GM13976 (cell line): Measurements from ENCODE around the gene CATSPER2.
"Not testable (repeated sequence)": the region's sequence is repeated elsewhere in the genome, so short reads cannot be mapped to it uniquely, and the experiment has no call there.

Experiments
- DNase-seq: peaks from one replicate; pipeline ENCODE4 v3.0.0; 2012; ENCODE audit warnings: low spot score
- in situ Hi-C: fragments of 300-500 bp; cut with MboI; formaldehyde crosslinking; loops from one replicate; pipeline ENCODE4 v1.12.0; 2022; ENCODE audit warnings: low sequenced_read_pairs, mixed read lengths, inconsistent platforms; ENCODE audit not compliant: unreplicated experiment
- TF ChIP-seq, protein P1 (sequence below): IDR thresholded peaks from 2 replicates; pipeline ENCODE4 v1.5.1; 2012; ENCODE audit warnings: borderline replicate concordance, mild to moderate bottlenecking; ENCODE audit not compliant: insufficient read depth; ENCODE audit errors: extremely low read depth, missing control alignments, control extremely low read depth

Gene CATSPER2

DNA sequence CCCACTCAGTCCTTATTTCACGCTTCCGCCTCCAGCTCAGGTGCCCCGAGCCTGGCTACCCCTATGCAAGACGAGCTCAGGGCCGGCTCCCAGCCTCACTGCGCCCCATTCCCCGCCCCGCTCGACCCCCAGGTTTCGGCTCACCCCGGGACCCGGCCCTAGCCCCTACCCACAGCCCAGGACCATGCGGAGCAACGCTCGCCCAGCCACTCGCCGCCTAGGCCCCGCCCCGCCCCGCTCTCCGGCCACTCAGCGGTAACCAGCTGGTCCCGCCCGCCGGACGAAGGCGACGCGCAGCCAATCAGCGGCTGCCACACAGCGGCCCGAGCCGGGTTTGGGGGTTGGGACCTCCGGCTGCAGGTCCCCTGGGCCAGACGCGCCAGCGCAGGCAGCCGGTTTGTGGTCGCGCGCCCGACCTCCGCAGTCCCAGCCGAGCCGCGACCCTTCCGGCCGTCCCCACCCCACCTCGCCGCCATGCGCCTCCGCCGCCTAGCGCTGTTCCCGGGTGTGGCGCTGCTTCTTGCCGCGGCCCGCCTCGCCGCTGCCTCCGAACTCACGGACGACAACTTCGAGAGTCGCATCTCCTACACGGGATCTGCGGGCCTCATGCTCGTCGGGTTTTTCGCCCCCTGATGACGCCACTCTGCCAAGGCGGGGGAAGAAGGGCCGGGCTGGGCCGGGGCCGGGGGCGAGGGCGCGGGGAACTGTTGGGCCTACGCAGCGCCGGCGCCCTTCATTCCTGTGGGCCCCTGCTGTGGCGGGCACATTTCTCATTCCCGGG is at the start of gene CATSPER2:
Gene CATSPER2, minus strand, starts transcription at position 196 of the 781 bp plus-strand sequence. CDS start 783 bp downstream, outside the sequence.
- no peak for DNase-seq
- TF ChIP-seq, protein P1, sequence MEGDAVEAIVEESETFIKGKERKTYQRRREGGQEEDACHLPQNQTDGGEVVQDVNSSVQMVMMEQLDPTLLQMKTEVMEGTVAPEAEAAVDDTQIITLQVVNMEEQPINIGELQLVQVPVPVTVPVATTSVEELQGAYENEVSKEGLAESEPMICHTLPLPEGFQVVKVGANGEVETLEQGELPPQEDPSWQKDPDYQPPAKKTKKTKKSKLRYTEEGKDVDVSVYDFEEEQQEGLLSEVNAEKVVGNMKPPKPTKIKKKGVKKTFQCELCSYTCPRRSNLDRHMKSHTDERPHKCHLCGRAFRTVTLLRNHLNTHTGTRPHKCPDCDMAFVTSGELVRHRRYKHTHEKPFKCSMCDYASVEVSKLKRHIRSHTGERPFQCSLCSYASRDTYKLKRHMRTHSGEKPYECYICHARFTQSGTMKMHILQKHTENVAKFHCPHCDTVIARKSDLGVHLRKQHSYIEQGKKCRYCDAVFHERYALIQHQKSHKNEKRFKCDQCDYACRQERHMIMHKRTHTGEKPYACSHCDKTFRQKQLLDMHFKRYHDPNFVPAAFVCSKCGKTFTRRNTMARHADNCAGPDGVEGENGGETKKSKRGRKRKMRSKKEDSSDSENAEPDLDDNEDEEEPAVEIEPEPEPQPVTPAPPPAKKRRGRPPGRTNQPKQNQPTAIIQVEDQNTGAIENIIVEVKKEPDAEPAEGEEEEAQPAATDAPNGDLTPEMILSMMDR = no peak
- in situ Hi-C loops = no loop called here

DNA sequence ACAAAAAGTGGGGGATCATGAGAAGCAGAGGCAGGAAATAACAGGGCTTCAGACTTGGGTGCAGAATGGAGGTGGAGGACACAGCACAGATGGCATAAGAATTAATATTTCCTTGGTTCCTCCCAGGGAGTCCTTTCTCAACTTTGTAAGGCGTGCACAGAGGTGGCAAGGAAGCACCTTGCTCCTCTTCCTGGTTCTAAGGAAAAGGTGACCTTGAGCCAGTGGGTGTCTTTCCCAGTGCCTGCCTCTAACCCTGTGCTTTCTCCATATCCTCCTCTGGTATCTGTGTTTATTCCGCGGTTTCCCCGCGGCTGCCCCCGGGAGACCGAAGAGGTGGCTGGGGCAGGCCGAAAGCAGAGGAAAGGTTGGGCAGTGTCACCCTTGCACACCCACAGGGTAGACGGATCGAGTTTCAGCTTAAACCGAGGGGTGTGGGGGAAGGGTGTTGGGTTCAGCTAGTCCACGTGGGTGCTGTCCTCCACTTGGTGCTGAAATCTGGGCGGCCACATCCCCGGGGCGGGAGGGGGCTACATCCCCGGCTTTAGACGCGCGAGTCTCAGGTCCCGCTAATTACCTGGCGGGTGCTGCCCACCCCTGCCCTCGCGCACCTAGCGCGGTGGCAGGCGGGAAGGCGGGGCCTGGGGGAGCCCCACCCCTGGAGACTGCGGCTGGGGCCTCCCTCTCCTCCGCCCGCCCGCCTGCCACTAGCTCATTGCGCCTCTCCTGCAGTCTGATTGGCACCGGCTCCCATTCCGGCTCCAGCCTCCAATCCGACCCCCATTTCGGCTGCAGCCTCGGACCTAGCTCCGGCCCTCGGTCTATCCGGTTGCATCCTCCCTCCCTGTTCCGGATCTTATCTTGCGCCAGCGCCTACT is 44.7 kb upstream of the CATSPER2 start, which contains the start of gene CKMT1A:
Gene CKMT1A, plus strand, starts transcription at position 712 of the 875 bp plus-strand sequence. CDS start 192 bp downstream, outside the sequence.
- in situ Hi-C loops, DNase-seq: not testable (repeated sequence)

DNA sequence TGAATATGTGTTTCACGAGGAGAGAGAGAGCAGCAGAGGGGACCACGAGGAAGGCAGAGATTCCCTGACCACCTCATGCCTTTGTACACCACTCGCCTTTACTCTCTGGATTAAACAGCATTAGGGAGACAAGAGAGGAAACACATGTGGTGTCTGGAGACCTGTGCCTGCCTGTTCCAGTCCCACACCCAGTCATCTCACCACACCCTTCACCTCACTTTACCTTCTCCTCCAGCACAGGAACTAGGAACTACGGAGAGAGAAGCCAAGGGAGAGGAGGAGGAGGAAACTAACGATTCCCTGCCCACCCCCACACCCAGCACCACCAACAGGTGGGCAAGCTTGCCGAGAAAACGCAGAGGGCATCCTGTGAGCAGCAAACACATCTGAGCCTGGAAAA is 44.0 kb upstream of the CATSPER2 start:
- DNase-seq, in situ Hi-C loops: not testable (repeated sequence)

DNA sequence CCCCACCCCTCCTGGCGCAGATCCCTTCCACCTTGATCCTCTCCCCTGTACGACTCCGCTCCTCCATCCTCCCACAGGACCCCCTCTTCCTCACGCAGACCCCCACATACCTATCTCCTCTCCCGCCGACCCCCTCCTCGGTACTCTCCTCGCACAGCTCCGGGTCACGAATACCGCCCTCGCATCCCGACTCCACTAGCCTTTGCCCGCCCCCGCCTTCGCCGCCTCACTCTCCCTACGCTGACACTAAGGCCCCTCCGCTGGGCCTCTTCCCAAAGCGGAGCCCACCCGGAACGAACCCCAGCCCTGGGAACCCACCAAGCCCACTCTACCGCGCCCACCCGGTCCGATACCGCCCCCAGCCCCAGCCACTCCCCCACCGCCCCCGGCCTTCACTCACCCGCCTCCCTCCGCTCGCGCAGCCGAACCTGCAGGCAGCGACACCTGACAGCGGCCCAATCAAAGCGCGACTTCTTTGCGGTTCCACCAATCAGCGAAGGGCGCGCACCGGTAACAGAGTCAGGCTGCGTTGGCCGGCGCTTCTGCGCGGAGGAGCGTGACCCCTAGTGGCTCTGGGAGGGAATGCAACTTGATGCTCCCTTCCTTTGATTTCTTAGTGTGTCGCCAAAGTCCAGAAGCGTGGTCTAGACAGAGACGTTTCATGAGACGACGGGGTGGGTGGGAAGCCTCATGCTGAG is 41.1 kb upstream of the CATSPER2 start:
- DNase-seq, in situ Hi-C loops: not testable (repeated sequence)

DNA sequence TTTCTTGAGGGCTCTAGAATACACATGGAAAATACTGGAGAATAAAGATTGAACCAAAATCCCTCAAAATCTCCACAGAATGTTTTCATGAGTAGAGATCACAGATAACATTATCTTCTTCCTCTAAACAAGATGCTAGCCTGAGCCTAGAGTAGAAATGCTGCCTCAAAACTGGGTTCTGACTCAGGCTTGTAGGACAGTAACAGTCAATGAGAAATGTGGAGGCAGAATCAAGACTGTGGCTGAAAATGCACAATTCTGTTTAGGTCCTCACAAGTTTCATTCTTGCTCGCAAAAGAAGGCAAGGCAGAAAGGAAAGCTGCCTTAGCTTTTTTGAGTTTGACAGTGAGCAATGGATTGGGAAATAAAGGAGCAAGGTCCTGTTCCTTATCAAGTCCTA is 25.5 kb upstream of the CATSPER2 start:
- DNase-seq, in situ Hi-C loops: not testable (repeated sequence)

DNA sequence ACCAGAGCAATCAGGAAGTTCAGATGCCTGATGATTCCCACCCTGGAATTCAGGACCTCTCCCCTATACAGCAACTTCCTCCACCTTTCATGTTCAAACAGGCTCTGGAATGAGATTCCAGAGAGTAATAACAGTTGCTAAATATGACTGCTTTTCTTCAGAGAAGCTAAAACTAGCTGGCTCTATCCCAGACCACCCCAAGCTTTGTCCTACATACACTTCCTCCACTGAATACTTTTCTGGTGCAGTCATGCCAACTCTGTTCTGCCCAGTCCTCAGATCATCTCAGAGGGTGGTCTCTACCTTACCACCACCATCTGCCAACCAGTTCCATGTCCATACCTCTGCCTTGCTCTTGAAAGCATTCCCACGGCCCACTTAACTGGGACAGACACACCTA is 17.5 kb upstream of the CATSPER2 start:
- DNase-seq, in situ Hi-C loops: not testable (repeated sequence)

DNA sequence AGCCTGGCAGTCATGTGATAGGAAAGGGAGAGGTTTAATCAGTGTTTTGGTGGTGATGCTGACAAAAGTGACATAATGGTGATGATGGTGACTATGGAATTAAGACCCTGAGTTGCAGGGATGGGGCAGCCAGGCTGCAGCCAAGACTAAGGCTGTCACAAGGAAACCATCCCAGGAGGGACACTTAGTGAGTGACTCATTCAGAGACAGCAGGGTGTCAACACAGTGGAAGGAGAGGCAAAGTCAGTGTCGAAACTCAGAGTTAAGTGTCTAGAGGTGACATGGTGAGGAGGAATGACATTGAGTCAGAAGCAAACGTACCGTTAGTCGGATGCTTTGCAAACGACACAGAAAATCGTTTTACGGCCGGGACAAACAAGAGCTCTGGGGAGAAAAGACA is 14.7 kb upstream of the CATSPER2 start:
- DNase-seq, in situ Hi-C loops: not testable (repeated sequence)

DNA sequence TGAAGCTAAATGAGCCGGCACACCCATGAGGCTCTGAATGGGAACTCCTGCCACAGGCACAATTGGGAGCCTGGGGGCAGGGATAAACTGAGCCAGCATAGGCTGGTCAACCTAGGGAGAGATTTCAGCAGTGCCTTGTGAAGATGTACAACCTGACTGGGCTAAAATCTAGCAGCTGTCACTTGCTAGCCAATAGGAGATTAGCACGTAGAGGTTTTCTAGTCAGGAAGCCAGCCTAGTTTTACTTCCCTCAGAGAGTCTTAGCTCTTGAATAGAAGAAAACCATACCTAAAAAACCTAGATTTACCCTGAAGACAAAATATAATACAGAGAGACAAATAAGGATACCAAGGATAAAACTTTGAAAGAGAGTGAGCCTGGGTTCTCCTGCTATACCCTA is 13.6 kb upstream of the CATSPER2 start:
- DNase-seq, in situ Hi-C loops: not testable (repeated sequence)

DNA sequence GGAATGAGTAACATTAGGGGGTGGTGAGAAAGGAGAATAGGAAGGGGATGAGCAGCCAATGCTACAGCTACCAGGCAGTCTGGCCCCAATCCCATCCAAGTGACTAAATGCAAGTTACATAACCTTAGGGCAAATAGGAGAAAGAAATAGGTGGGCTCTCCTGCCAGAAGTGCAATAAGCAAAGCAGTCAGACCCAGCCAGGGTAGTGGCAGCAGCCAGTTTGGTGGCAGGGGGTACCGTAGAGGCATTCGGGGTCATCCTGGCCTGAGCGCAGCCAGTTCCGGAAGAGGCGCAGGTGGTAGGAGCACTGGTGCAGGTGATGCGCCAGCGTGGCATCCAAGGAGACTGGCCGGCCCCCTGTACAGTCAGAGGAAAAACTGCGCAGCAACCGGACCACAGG is 11.1 kb upstream of the CATSPER2 start:
- in situ Hi-C loops, DNase-seq: not testable (repeated sequence)

DNA sequence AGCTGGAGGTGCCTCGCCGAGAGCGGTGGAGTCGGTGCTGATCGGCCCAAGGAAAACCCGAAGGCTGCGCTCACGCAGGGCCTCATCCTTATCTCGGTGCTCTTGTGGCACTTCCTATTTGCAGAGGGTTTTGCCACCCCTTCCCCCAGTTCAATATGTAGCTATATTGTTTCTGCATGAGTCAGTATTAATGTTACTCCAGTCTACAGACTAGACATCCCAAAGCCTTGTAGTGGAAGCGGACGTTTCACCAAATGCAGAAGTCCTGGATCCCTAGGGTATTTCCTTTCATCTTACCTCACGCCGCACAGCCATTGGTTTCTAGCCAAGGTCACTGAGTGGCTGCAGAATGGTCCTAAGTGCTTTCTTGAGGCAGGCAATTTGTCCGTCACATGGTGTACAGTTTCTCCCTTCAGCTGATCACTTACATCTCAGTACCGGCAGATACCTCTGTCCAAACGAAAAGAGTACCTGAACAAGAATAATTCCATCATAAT is 834 bp upstream of the CATSPER2 start:
- in situ Hi-C loops, DNase-seq: not testable (repeated sequence)

DNA sequence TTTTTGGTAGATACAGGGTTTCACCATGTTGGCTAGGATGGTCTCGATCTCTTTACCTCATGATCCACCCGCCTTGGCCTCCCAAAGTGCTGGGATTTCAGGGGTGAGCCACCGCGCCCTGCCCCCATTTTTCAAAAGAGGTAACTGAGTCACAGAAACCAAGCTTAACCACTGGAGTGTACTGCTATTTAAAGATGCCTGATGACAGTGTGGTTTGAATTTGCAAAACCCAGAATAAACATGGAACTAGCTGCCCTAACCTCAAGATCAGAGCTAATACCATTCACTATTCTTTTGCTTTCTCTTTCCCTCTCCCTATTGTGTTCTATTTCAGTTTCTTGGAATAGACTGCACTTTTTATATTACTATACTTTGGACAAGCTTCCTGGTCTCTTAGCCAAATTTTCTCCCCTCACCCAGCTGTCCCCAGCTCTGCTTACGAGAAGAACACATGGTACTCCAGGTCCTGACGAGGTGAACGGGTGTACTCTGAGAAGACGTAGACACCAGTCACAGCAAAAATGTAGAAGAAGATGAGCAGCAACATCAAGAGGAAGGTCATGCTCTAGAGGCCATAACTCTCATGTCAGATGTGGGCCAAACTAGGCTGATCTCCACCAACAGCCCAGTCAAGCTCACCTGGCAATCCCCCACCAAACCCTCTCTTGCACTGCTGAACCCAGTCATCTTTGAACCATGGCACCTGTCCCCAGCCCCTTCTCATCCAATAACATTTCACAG is 10.0 kb downstream of the CATSPER2 start:
- DNase-seq, in situ Hi-C loops: not testable (repeated sequence)

DNA sequence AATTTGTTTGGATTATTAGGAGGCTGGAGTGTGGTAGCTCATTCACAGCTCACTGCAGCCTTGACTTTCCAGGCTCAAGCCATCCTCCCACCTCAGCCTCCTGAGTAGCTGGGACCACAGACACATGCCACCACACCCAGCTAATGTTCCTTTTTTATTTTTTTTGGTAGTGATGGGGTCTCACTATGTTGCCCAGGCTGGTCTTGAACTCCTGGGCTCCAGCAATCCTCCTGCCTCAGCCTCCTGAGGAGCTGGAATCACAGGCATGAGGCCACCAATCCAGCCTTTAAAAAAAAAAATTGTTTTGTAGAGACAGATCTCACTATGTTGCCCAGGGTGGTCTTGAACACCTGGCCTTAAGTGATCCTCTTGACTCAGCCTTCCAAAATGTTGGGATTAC is 21.7 kb downstream of the CATSPER2 start:
- in situ Hi-C loops, DNase-seq: not testable (repeated sequence)
